ENCODE results near the gene CRYZ. TPM values are rescaled to one million over a fixed set of nuclear protein-coding genes. Genes with fewer than 3 reads are reported as not detected.

CRYZ gene, protein sequence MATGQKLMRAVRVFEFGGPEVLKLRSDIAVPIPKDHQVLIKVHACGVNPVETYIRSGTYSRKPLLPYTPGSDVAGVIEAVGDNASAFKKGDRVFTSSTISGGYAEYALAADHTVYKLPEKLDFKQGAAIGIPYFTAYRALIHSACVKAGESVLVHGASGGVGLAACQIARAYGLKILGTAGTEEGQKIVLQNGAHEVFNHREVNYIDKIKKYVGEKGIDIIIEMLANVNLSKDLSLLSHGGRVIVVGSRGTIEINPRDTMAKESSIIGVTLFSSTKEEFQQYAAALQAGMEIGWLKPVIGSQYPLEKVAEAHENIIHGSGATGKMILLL
- total RNA-seq (2013; cell fraction: nucleolus; rRNA removed): 64.8 and 65.4 TPM in 2 replicates
- total RNA-seq (2014; rRNA removed) (54.2 and 73.9 TPM in 2 replicates), total RNA-seq (2014; rRNA removed; fragmentation: Illumina TruSeq; extraction: Trizol) (58.2 and 64.2 TPM in 2 replicates), total RNA-seq (2021) (53.4 and 55.9 TPM in 2 replicates), polyA plus RNA-seq (2011; rRNA removed) (194 and 284 TPM in 2 replicates), polyA plus RNA-seq (2014; fragmentation: Illumina TruSeq; extraction: Trizol) (76.6 and 88.1 TPM in 2 replicates), polyA plus RNA-seq (2014; fragmentation: Nextera tagmentation; extraction: Ambion mirVana) (100 to 1,000 TPM; 108 to 137 TPM), polyA plus RNA-seq (2014; rRNA removed) (54.8 and 61.3 TPM in 2 replicates), polyA plus RNA-seq (2016; fragmentation: Nextera tagmentation; extraction: Ambion mirVana) (10 to 100 TPM; 83.0 to 84.9 TPM), polyA minus RNA-seq (2011; rRNA and poly(A)+ RNA removed) (67.4 and 96.6 TPM in 2 replicates), Bru-seq, nascent RNA (percentile 92 among the genes with signal in this experiment), BruChase-seq, experiment 1, labeled RNA remaining after a 6-hour chase (percentile 96 among the genes with signal in this experiment), BruChase-seq, experiment 2, labeled RNA remaining after a 2-hour chase (percentile 93 among the genes with signal in this experiment)
- polyA plus RNA-seq (2011; ENCODE audit: low read depth): 66.2 TPM
- polyA plus RNA-seq (2011; cell fraction: cytosol; rRNA removed): 71.4 and 81.1 TPM in 2 replicates
- 82.3 and 92.7 TPM in 2 replicates for polyA plus RNA-seq (2011; cell fraction: nucleus; rRNA removed)
- 56.2 and 82.6 TPM in 2 replicates for polyA plus RNA-seq (2012)
- 17.5 and 22.6 TPM in 2 replicates for polyA minus RNA-seq (2011; cell fraction: cytosol; rRNA and poly(A)+ RNA removed)
- 18.6 and 25.6 TPM in 2 replicates for polyA minus RNA-seq (2011; cell fraction: nucleus; rRNA and poly(A)+ RNA removed)
- long read RNA-seq, experiment 1, transcript CRYZ-205 (10 exons, 2,301 nt): minor isoform, 17 of 97 reads
- long read RNA-seq, experiment 1, transcript CRYZ-201 (9 exons, 1,888 nt): major isoform, 45 of 97 reads
- long read RNA-seq, experiment 1, transcript CRYZ-203 (8 exons, 1,292 nt): minor isoform, 15 of 97 reads
- long read RNA-seq, experiment 1, partial matches to known transcripts: 5 of 97 reads
- long read RNA-seq, experiment 1, other reads (novel, unspliced or antisense): 15 of 97 reads
- long read RNA-seq, experiment 2, transcript CRYZ-203 (8 exons, 1,292 nt): minor isoform, 41 of 582 reads
- long read RNA-seq, experiment 2, transcript CRYZ-201 (9 exons, 1,888 nt): major isoform, 319 of 582 reads
- long read RNA-seq, experiment 2, transcript CRYZ-205 (10 exons, 2,301 nt): minor isoform, 119 of 582 reads
- long read RNA-seq, experiment 2, partial matches to known transcripts: 48 of 582 reads
- long read RNA-seq, experiment 2, other reads (novel, unspliced or antisense): 54 of 582 reads

DNA sequence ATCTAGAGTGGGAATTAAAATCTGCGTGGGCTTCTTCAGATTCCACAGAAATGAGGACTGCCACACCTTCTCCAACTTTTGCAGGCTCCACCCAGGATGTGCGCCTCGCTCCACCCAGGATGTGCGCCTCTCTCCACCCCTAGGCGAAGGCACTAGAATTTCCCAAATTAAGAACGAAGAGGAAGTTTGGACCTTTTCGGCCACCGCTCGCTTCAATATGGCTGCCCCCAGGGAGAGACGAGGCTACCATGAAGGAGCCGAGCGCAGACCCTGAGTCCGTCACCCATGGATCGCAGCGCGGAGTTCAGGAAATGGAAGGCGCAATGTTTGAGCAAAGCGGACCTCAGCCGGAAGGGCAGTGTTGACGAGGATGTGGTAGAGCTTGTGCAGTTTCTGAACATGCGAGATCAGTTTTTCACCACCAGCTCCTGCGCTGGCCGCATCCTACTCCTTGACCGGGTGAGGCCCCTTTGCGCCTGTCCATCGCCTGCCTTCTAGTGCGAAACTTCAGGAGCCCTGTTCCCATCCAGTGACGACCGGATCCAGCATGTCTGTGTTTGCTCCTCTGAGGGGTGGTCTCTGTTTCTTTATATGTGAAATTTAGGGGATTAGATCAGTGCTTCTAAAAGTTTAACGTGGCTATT, at the start of gene CRYZ, which contains the start of gene TYW3:
CRYZ (minus strand) TSS at position 91 of the 644 bp plus-strand sequence. CDS start 8,229 bp downstream, outside the sequence.
TYW3 (plus strand) TSS at position 193 of the 644 bp plus-strand sequence; CDS start at position 286, 93 bp downstream.
- POLR2A ChIA-PET: interaction anchor here (0.9 to 4.9 kb wide), 7 partner anchors 13 to 245 kb away, joined by 3 to 35 read pairs (median 3); no protein-coding TSS in a partner anchor
- no peaks in the 10 kb centered on the region for H3K27me3 ChIP-seq (replicated peaks in 1 of 2; ENCODE audit: control insufficient read depth in 2 of 2, insufficient read depth in 2 of 2, low read length in 1 of 2)
- H3K36me3 ChIP-seq (ENCODE audit: control insufficient read depth in 2 of 2, insufficient read depth in 2 of 2, low read length in 1 of 2): peaks cover 2 to 4% of the 10 kb centered on the region in 2 experiments; a peak in 3 of 4 replicates
- FAIRE-seq (peak; percentile 88), ATAC-seq (peak; percentile 81), DNase-seq (ENCODE audit: low read depth, low spot score) (peak; percentile 87)
- WGBS (ENCODE audit: insufficient coverage, insufficient replicate concordance, low lambda C conversion rate, missing lambda C conversion rate): under 1% methylated on average over 30 of the region's 30 CpGs
- peak within 1 kb of the TSS; percentile 81 for H3K4me3 ChIP-seq
- peak within 1 kb of the TSS; percentile 96 for H2AFZ ChIP-seq (ENCODE audit: control insufficient read depth, low read depth, low read length)
- peaks cover 10% of the 10 kb centered on the region; the same call in 1 of the 2 replicates for H3K4me1 ChIP-seq (ENCODE audit: control insufficient read depth, insufficient read depth, low read length)
- H3K79me2 ChIP-seq (ENCODE audit: control insufficient read depth, insufficient read depth, low read length): peaks cover 63% of the 10 kb centered on the region
- CTCF ChIA-PET: interaction anchor here (0.6 to 8.1 kb wide), 33 partner anchors 10 to 1256 kb away, joined by 3 to 92 read pairs (median 6); partner anchors contain the start of gene ERICH3
- H4K20me1 ChIP-seq (ENCODE audit: control insufficient read depth, insufficient read depth): no peaks in the 10 kb centered on the region
- SMC1A ChIA-PET (ENCODE audit: uncharacterized antibody, unreplicated experiment): interaction anchor here (0.7 to 13.7 kb wide), 29 partner anchors 11 to 1846 kb away, joined by 3 to 142 read pairs (median 6); no protein-coding TSS in a partner anchor
- RAD21 ChIA-PET (ENCODE audit: unreplicated experiment): interaction anchor here (0.7 to 8.9 kb wide), 20 partner anchors 8 to 1053 kb away, joined by 3 to 91 read pairs (median 5); partner anchors contain the start of gene RABGGTB
- peak within 1 kb of the TSS; percentile 85 for H3K4me2 ChIP-seq (ENCODE audit: control insufficient read depth, insufficient read depth)
- H3K9me3 ChIP-seq (replicated peaks; ENCODE audit: control insufficient read depth, insufficient read depth, low read length): peaks cover 2% of the 10 kb centered on the region
- BruUV-seq (replicated peaks): TSS peak; percentile 68
- H3K9ac ChIP-seq (ENCODE audit: control insufficient read depth, insufficient read depth, low read length): peak within 1 kb of the TSS; percentile 87
- peak within 1 kb of the TSS; percentile 90 for H3K27ac ChIP-seq (ENCODE audit: control insufficient read depth, insufficient read depth)
- intact Hi-C loops (cut with micrococcal nuclease; ENCODE audit: unreplicated experiment): loop anchor here (2.0 to 10.0 kb wide), 6 partner anchors 34 to 538 kb away; partner anchors contain the start of genes FPGT and LRRIQ3
- in situ Hi-C loops (cut with MboI): loop anchor here (5.0 kb wide), 1 partner anchor 536 kb away; the partner anchor contains the start of genes FPGT and LRRIQ3
- TF ChIP-seq SMARCA5 (IDR thresholded peaks at IDR 0.05) (0 out of 2 replicates have a peak, but pooled peaks have one; percentile 20), BMI1 (IDR thresholded peaks at IDR 0.05; ENCODE audit: borderline replicate concordance) (no peak), KDM1A (IDR thresholded peaks at IDR 0.05; ENCODE audit: borderline replicate concordance) (no peak), MYC (IDR thresholded peaks at IDR 0.05; ENCODE audit: insufficient read depth, insufficient read length, insufficient replicate concordance, low read length, severe bottlenecking) (peak; percentile 52), FOS (IDR thresholded peaks at IDR 0.05; ENCODE audit: borderline replicate concordance, extremely low read depth, insufficient read length) (no peak), MXI1 (IDR thresholded peaks at IDR 0.05; ENCODE audit: low read depth, low read length) (peak; percentile 86; the same call in 1 of the 2 replicates)
- TF ChIP-seq, protein P1, sequence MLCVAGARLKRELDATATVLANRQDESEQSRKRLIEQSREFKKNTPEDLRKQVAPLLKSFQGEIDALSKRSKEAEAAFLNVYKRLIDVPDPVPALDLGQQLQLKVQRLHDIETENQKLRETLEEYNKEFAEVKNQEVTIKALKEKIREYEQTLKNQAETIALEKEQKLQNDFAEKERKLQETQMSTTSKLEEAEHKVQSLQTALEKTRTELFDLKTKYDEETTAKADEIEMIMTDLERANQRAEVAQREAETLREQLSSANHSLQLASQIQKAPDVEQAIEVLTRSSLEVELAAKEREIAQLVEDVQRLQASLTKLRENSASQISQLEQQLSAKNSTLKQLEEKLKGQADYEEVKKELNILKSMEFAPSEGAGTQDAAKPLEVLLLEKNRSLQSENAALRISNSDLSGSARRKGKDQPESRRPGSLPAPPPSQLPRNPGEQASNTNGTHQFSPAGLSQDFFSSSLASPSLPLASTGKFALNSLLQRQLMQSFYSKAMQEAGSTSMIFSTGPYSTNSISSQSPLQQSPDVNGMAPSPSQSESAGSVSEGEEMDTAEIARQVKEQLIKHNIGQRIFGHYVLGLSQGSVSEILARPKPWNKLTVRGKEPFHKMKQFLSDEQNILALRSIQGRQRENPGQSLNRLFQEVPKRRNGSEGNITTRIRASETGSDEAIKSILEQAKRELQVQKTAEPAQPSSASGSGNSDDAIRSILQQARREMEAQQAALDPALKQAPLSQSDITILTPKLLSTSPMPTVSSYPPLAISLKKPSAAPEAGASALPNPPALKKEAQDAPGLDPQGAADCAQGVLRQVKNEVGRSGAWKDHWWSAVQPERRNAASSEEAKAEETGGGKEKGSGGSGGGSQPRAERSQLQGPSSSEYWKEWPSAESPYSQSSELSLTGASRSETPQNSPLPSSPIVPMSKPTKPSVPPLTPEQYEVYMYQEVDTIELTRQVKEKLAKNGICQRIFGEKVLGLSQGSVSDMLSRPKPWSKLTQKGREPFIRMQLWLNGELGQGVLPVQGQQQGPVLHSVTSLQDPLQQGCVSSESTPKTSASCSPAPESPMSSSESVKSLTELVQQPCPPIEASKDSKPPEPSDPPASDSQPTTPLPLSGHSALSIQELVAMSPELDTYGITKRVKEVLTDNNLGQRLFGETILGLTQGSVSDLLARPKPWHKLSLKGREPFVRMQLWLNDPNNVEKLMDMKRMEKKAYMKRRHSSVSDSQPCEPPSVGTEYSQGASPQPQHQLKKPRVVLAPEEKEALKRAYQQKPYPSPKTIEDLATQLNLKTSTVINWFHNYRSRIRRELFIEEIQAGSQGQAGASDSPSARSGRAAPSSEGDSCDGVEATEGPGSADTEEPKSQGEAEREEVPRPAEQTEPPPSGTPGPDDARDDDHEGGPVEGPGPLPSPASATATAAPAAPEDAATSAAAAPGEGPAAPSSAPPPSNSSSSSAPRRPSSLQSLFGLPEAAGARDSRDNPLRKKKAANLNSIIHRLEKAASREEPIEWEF (IDR thresholded peaks at IDR 0.05; ENCODE audit: insufficient replicate concordance, low read depth, low read length): no peak
- TF ChIP-seq, protein P2, sequence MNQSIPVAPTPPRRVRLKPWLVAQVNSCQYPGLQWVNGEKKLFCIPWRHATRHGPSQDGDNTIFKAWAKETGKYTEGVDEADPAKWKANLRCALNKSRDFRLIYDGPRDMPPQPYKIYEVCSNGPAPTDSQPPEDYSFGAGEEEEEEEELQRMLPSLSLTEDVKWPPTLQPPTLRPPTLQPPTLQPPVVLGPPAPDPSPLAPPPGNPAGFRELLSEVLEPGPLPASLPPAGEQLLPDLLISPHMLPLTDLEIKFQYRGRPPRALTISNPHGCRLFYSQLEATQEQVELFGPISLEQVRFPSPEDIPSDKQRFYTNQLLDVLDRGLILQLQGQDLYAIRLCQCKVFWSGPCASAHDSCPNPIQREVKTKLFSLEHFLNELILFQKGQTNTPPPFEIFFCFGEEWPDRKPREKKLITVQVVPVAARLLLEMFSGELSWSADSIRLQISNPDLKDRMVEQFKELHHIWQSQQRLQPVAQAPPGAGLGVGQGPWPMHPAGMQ (IDR thresholded peaks at IDR 0.05; ENCODE audit: borderline replicate concordance): no peak

Data from GM12878 (cell line).